Activated T-cell treated with anti-CD3 and anti-CD28 coated beads for 1 hour (primary cell): ENCODE measurements around the gene LTV1.
"Not testable (repeated sequence)": the region's sequence is repeated elsewhere in the genome, so short reads cannot be mapped to it uniquely, and the experiment has no call there.

Experiments used
- DNase-seq: peaks from one replicate; pipeline ENCODE4 v3.0.0-alpha.2; 2020; ENCODE audit warnings: low read depth

LTV1 gene

DNA sequence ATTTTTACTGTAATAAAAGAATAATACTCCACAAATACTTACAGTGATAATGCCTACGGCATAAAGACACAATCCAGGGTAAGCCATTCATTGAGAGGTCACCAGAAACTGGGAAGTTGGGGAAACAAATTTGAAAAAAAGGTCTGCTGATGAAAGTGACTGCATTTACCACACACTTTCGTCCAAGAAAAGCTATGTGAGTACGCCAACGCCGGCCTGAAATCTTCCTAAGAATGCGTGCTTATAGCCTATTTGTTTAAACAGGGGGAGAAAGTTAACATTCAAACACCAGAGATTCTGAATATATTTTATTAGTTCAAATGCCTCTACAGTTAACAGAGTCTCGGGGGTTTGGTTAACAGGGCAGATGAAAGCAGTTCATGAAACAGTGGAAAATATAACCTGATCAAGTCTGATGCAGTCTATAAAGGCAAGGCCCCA is 657 bp upstream of the LTV1 start:
- no peak for DNase-seq

- no peak for DNase-seq
Measured at GRCh38 chr6:143843677-143843999, 500 bp downstream of the LTV1 start.

GRCh38 chr6:143844006-143844405 is 868 bp downstream of the LTV1 start:
- no peak for DNase-seq

DNA sequence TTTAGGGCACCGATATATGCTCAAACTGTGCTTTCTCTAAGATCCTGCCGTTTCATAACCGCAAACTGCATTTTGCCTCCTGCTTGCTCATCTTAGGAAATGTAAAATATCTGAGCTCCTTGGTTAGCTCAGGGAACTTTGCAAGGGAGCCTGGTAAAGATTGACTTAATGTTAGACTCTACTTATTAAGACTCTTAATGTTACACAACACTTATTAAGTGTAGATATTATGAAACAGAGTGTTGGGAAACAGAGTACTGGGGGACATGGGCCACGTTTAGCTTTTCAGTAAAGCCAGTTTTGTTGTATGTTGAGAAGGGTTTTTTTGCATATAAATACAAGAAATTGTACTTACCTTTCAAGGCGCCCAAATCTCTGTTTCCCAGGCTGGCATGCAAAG is 1.9 kb downstream of the LTV1 start:
- no peak for DNase-seq

DNA sequence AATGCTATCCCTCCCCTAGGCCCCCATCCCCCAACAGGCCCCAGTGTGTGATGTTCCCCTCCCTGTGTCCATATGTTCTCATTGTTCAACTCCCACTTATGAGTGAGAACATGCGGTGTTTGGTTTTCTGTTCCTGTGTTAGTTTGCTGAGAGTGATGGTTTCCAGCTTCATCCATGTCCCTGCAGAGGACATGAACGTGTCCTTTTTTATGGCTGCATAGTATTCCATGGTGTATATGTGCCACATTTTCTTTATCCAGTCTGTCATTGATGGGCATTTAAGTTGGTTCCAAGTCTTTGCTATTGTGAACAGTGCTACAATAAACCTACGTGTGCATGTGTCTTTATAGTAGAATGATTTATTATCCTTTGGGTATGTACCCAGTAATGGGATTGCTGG is 8.6 kb downstream of the LTV1 start:
- not testable (repeated sequence) for DNase-seq

- DNase-seq = not testable (repeated sequence)
Measured at GRCh38 chr6:143855057-143855456, 11.9 kb downstream of the LTV1 start.

- DNase-seq = not testable (repeated sequence)
Measured at GRCh38 chr6:143856762-143857161, 13.6 kb downstream of the LTV1 start.

DNA sequence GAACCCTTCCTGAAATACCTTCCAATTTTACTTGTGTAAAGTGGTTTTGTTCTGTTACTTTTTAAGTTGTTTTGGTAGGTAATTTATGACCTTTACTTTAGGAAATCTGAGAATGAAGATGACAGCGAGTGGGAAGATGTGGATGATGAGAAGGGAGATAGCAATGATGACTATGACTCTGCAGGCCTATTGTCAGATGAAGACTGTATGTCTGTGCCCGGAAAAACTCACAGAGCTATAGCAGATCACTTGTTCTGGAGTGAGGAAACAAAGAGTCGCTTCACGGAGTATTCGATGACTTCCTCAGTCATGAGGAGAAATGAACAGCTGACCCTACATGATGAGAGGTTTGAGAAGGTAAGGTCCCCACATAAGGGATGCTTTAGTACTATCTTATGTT is 14.5 kb downstream of the LTV1 start:
- DNase-seq = no peak

GRCh38 chr6:143859891-143860660 is 16.9 kb downstream of the LTV1 start:
- no peak for DNase-seq

- DNase-seq = no peak
Measured at GRCh38 chr6:143863771-143864170, 20.6 kb downstream of the LTV1 start.

GRCh38 chr6:143864234-143864633 is 21.1 kb downstream of the LTV1 start, which contains the start of gene ZC2HC1B:
Gene ZC2HC1B, plus strand, starts transcription at chr6:143864474. Its CDS starts 66 bp downstream, at chr6:143864540.
- DNase-seq = no peak

- no peak for DNase-seq
Measured at GRCh38 chr6:143867236-143867635, 24.1 kb downstream of the LTV1 start.

DNA sequence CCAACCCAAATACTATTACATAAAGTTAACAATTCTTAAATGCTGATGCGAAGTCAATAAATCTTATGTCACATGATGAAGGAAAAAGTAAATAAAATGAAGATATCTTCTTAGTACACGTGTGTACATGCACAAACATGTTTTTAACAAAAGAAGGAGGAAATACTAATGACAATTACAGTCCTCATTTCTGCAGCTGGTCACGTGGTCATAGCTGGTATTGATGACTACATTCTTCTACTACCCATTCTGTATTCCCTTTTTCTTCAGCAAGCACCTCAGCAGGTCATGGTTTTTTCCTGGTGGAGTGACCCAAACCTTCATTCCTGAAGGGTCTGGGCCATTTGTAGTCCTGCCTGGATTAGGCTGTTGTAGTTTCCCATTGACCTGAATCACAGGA is 25.7 kb downstream of the LTV1 start:
- not testable (repeated sequence) for DNase-seq

DNA sequence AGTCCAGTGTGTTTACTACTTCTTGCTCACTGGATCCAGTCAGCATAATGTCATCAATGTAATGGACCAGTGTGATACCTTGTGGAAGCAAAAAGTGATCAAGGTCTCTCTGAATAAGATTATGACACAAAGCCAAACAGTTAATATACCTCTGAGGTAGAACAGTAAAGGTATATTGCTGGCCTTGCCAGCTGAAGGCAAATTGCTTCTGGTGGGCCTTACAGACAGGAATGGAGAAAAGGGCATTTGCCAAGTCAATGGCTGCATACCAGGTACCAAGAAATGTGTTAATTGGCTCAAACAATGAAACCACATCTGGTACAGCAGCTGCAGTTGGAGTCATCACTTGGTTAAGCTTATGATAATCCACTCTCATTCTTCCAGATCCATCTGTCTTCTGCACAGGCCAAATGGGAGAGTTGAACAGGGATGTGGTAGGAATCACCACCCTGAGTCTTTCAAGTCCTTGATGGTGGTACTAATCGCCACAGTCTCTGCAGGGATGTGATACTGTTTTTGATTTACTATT is 28.1 kb downstream of the LTV1 start:
- DNase-seq = not testable (repeated sequence)

- DNase-seq = no peak
Measured at GRCh38 chr6:143872201-143872600, 29.1 kb downstream of the LTV1 start.

DNA sequence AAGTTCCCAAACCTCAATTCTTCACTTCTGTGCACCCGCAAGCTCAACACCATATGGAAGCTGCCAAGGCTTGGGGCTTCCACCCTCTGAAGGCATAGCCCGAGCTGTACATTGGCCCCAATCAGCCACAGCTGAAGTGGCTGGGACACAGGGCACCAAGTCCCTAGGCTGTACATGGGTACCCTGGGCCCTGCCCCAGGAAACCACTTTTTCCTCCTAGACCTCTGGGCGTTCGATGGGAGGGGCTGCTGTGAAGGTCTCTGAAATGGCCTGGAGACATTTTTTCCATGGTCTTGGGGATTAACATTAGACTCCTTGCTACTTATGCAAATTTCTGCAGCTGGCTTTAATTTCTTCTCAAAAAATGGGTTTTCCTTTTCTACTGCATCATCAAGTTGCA is 30.5 kb downstream of the LTV1 start:
- DNase-seq = not testable (repeated sequence)

DNA sequence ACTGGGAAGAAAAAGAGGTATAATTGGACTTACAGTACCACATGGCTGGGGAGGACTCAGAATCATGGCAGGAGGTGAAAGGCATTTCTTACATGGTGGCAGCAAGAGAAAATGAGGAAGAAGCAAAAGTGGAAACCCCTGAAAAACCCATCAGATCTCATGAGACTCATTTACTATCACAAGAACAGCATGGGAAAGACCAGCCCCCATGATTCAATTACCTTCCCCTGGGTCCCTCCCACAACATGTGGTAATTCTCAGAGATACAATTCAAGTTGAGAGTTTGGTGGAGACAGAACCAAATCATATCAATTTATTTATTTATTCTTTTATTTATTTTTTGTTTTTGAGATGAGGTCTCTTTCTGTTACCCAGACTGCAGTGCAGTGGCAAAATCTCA is 31.4 kb downstream of the LTV1 start:
- not testable (repeated sequence) for DNase-seq

DNA sequence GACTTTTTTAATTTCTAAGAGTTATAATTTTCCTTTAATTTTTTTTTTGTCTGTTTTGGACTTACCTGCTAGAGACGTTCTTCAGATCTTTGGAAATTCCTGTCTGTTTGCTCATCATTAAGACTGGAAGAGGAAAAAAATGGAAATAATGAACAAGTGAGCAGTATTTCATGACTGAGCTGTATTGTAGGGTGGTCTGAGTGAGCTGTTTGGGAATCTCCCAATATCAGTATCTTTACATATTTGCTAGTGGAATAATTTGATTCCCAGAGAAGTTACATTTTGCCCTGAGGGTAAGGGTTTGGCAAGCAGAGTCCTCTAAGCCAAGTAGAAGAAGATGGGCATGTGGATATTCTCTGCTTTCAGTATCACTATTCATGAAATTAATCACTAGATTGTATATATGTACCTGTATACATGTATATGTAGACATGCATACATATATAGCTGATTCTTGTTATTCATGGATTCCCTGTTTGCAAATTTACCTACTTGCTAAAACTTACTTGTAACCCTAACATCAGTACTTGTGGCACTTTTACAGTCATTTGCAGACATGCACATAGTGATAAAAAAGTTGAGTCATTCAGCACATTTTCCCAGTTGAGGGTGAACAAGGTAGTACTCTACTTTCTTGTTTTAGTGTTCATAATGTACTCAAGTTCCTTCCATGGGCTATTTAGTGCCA is 34.6 kb downstream of the LTV1 start:
- no peak for DNase-seq

DNA sequence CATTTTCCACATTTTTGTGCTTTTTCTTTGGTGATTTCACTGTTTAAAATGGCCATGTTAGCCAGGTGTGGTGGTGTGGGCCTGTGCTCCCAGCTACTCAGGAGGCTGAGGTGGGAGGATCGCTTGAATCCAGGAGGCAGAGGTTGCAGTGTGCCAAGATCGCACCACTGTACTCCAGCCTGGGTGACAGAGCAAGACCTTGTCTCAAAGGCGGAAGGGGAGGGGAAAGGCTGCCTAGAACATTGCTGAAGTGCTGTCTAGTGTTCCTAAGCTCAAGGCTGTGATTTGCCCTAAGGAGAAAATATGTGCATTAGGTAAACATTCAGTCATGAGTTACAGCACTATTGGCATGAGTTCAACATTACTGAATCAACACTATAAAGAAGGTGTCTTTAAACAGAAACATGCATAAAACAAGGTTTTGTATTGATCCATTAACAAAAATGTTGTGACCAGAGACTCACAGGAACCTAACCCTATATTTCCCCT is 35.2 kb downstream of the LTV1 start:
- no peak for DNase-seq

DNA sequence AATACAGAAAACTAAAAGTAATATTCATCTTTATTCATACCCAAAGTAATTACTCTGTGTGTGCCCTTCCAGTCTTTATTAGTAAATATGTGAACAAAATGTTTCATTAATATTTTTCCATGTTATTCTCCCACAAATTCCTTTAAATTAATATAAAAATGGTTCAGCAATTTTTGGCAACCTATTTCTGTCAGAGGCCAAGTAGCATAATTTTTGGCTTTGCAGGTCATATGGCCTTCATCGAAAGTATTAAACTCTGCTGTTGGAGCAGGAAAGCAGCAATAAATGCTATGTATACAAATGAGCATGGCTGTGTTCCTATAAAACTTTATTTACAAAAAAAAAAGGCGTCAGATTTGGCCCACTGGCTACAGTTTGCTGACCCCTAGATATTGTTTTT is 37.3 kb downstream of the LTV1 start:
- DNase-seq = no peak

- no peak for DNase-seq
Measured at GRCh38 chr6:143882401-143882930, 39.3 kb downstream of the LTV1 start.

GRCh38 chr6:143884216-143884900 is 41.2 kb downstream of the LTV1 start:
- no peak for DNase-seq
